ENCODE data around the gene ZNF620.
"Not testable (repeated sequence)": the region's sequence is repeated elsewhere in the genome, so short reads cannot be mapped to it uniquely, and the experiment has no call there.

Gene ZNF620

GRCh38 chr3:40502034-40502433 is 3.8 kb upstream of the ZNF620 start:
- no peak for DNase-seq (ENCODE audit: low read depth)

- no peak for DNase-seq (ENCODE audit: low read depth)
These were observed 1.0 kb upstream of the ZNF620 start for GRCh38 chr3:40504636-40505430.

GRCh38 chr3:40511031-40511718 is 5.3 kb downstream of the ZNF620 start:
- DNase-seq (ENCODE audit: low read depth): no peak

DNA sequence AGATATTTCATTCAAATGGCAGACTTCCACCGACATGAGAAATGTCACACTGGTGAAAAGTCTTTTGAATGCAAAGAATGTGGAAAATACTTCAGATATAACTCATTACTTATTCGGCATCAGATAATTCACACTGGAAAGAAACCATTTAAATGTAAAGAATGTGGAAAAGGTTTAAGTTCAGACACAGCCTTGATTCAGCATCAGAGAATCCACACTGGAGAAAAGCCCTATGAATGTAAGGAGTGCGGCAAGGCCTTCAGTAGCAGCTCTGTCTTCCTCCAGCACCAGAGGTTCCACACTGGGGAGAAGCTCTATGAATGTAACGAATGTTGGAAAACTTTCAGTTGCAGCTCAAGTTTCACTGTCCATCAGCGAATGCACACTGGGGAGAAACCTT is 10.4 kb downstream of the ZNF620 start:
- DNase-seq (ENCODE audit: low read depth): no peak

GRCh38 chr3:40518067-40518466 is 12.2 kb downstream of the ZNF620 start:
- DNase-seq (ENCODE audit: low read depth): no peak

DNA sequence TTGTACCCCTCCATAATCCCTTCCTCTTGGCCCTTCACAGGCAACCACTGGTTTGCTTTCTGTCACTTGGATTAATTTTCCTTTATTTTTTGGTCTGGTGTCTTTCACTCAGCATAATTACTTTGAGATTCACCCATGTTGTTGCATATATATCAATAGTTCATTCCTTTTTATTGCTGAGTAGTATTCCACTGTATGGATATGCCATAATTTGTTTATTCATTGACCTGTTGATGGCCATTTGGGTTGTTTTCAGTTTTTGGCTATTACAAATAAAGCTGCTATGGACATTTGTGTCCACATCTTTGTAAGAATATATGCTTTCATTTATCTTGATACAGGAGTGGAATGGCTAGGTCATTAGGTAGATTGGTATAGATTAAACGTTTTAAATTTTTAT is 13.0 kb downstream of the ZNF620 start:
- no peak for DNase-seq (ENCODE audit: low read depth)

- DNase-seq (ENCODE audit: low read depth): no peak
These were observed 15.4 kb downstream of the ZNF620 start for GRCh38 chr3:40521254-40521653.

DNA sequence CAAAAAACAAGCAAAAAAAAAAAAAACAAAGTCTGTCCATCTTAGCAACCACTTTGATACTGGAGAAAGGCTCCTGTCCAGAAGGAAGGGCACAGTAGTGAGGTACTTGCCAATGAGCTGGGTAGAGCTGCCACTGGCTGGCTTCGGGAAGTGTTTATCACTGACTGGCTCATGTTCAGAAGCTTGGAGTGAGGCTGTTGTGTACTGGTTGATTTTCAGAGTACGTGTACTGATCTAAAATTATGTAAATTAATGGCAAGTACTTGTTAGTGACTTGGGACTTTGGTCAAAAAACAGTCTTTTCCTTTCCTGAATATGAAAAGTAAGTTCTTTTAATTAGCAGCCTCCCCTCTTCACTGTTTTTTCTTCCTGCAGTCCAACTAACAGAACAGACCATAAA is 17.9 kb downstream of the ZNF620 start:
- no peak for DNase-seq (ENCODE audit: low read depth)

DNA sequence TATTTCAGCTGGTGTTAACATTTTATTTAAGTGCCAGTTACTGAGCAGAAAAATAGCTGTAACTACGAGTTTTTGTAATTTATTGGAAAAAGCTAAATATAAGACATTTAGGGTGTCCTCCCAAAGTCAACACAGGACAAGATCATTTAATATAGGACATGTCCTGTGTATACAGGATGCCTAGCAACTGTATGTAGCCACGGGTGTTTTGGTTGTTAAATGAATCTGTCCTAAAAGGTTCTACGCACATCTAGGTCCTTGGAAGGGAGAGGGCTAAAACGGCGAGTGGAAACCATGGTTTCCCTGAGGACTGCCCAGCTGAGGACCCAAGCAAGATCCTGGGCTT is 18.4 kb downstream of the ZNF620 start:
- no peak for DNase-seq (ENCODE audit: low read depth)

GRCh38 chr3:40524568-40525285 is 18.9 kb downstream of the ZNF620 start, which contains the start of gene ZNF621:
TSS of gene ZNF621 (plus strand) at chr3:40524960. CDS start at chr3:40525841, 881 bp downstream.
- DNase-seq (ENCODE audit: low read depth): peak; percentile 74

GRCh38 chr3:40528426-40528825 is 22.6 kb downstream of the ZNF620 start:
- no peak for DNase-seq (ENCODE audit: low read depth)

DNA sequence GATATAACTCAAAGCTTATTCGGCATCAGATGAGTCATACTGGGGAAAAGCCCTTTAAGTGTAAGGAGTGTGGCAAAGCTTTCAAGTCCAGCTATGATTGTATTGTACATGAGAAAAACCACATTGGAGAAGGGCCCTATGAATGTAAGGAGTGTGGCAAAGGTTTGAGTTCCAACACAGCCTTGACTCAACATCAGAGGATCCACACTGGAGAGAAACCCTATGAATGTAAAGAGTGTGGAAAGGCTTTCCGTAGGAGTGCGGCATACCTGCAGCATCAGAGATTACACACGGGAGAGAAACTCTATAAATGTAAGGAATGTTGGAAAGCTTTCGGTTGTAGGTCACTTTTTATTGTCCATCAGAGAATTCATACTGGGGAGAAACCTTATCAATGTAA is 26.4 kb downstream of the ZNF620 start:
- no peak for DNase-seq (ENCODE audit: low read depth)

GRCh38 chr3:40534283-40534682 is 28.4 kb downstream of the ZNF620 start:
- no peak for DNase-seq (ENCODE audit: low read depth)

DNA sequence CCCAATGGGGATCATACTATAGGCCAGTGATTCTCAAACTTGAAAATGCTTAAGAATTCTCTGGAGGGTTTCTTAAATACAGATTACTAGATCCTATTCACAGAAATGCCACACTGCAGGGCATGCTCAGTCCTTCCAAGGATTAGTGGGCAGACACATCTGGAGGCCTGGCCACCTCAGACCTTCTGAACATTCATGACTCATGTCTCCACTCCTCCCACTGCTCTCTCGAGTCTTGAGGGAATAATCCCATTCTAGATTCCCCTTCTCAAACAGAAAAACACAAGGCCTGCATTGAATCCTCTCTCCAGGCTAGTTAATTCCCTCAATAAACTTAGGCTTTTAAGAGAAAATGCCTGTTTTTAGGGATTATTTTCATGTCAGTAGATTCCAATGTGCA is 41.0 kb downstream of the ZNF620 start:
- no peak for DNase-seq (ENCODE audit: low read depth)

DNA sequence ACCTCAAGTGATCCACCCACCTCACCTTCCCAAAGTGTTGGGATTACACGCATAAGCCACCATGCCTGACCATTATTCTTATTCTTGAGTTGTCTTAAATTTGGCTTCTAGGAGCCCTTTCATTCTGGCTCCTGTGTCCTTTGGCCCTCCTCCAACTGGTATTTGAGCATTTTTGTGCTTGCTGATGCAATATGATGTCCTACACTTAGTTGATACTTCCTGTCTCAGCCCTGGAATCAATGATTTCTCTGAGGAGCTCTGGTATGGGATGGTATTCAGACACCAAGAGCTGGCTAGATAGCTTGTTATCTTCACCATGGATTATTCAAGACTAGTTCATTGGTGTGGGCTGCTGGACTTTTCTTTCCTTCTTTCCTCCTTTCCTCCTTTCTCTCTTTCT is 44.3 kb downstream of the ZNF620 start:
- DNase-seq (ENCODE audit: low read depth): no peak

DNA sequence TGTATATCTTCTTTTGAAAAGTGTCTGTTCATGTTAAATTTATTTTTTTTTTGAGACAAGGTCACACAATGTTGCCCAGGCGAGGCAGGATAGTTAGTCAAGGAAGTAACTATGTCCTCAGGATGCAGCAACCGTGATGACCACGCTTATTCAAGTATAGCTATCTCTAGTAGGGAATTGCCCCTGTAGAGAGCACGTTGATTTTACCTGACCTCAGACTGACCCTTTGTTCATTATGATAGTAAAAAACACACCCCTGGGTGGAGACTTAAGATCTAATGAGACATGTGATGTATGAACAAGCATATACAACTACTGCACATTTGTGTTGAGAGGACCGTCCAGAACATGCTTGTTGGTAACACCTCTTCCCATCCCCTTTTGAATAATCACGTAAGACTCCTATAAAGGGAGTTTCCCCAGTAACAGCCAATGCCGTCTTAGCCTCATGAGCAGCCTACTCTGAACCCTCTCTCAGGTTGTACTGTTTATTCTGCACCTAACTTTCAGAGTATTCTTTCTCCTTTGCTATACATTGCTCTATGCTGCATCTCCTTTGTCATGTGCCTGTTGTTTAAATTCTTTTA is 51.8 kb downstream of the ZNF620 start:
- DNase-seq (ENCODE audit: low read depth): no peak

DNA sequence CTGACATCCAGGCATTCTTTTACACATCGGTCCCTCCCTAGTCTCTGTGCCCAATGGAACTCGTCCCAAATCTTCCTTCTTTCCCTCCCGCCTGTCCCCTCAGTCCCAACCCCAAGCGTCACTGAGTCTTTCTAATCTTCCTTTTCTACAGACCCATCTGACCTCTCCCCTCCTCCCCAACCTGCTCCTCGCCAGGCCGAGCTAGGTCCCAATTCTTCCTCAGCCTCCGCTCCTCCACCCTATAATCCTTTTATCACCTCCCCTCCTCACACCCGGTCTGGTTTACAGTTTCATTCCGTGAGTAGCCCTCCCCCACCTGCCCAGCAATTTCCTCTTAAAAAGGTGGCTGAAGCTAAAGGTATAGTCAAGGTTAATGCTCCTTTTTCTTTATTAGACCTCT is 56.6 kb downstream of the ZNF620 start:
- not testable (repeated sequence) for DNase-seq (ENCODE audit: low read depth)

GRCh38 chr3:40565629-40566028 is 59.8 kb downstream of the ZNF620 start:
- not testable (repeated sequence) for DNase-seq (ENCODE audit: low read depth)

DNA sequence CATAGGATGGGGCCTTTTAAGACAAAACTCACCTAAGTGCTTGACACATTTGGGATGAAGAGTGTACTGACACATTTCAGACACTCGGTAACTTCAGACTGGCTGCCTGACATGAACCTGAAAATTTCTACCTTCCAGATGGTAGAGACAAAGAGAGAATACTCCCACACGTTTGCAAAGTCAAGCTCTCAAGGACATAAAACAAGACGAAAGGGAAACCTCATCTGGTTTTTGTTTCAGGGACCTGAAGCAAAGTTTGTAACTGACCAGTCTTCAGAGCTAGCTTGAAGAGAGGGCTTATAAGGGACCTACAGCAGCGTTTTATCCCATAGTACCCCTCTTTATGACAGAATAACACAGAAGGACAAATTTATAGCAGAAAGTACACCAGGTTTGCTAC is 60.9 kb downstream of the ZNF620 start:
- no peak for DNase-seq (ENCODE audit: low read depth)
